ENCODE measurements around the gene MGMT.
A peak's percentile ranks its signal among the peaks of the same experiment; 100 is the strongest.

Gene MGMT

DNA sequence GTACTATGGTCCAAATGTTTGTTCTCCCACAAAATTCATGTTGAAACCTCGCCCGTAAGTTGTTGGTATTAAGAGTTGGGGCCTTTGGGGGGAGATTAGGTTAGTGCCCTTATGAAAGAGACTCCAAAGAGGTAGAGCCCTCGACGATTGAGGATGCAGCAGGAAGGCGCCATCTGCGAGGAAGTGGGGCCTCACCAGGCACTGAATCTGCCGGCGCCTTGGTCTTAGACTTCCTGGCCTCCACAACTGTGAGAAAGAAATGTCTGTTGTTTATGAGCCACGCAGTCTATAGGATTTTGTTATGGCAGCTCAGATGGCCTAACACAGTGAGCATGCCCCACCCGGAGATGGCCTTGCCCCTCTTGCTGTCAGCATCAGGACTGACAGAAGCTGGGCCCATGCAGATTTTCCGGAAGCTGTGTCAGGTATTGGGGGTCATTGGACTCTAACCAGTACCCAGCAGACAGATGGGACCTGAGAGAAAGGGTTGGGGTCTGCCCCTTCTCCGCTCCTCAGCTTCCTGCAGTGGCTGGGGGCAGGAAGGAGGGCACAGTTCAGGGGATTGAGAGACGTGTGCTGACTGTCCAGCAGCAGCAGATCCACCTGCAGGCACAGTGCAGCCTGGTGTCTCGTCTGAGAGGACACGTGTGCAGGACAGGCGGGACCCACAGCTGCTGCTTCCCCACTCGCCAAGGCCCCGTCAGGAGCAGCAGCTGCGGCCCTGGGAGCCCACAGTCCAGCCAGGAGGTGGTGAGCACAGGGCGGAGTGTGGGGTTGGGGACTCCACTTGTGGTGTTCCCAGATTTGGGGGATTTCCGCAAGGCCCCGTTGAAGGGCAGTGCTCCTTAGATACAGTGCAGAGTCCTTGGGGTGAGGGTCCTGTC is 47.8 kb downstream of the MGMT start:
- H3K27ac ChIP-seq (ENCODE audit: low read length), result peak overlapping the region; percentile 11; the same call in 1 of the 2 replicates
- H3K4me1 ChIP-seq (ENCODE audit: insufficient read depth, low read length), result peaks cover 7% of the 10 kb centered on the region; the same call in 1 of the 2 replicates
- H2AFZ ChIP-seq (ENCODE audit: low read depth, low read length), result no peak overlapping the region
- H3K9me3 ChIP-seq (ENCODE audit: insufficient read depth, low read length, severe bottlenecking), result no peaks in the 10 kb centered on the region
- no peaks in the 10 kb centered on the region for H3K36me3 ChIP-seq (ENCODE audit: insufficient read depth, low read length)
- no peak for TF ChIP-seq EZH2 (IDR thresholded peaks at IDR 0.05; ENCODE audit: borderline replicate concordance, low read depth, low read length, severe bottlenecking)
- TF ChIP-seq, protein P1, sequence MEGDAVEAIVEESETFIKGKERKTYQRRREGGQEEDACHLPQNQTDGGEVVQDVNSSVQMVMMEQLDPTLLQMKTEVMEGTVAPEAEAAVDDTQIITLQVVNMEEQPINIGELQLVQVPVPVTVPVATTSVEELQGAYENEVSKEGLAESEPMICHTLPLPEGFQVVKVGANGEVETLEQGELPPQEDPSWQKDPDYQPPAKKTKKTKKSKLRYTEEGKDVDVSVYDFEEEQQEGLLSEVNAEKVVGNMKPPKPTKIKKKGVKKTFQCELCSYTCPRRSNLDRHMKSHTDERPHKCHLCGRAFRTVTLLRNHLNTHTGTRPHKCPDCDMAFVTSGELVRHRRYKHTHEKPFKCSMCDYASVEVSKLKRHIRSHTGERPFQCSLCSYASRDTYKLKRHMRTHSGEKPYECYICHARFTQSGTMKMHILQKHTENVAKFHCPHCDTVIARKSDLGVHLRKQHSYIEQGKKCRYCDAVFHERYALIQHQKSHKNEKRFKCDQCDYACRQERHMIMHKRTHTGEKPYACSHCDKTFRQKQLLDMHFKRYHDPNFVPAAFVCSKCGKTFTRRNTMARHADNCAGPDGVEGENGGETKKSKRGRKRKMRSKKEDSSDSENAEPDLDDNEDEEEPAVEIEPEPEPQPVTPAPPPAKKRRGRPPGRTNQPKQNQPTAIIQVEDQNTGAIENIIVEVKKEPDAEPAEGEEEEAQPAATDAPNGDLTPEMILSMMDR (IDR thresholded peaks at IDR 0.05; ENCODE audit: borderline replicate concordance, extremely low read depth, low read length, poor library complexity, severe bottlenecking), result no peak
- no peak overlapping the region for H3K9ac ChIP-seq (ENCODE audit: low read depth, low read length)
- ATAC-seq (ENCODE audit: insufficient read depth, low read depth) (peak; percentile 56; the same call in 2 of the 3 replicates), DNase-seq (peak; percentile 33)
- H3K27me3 ChIP-seq (ENCODE audit: insufficient read depth, low read length, poor library complexity), result no peaks in the 10 kb centered on the region
- peaks cover 40% of the 10 kb centered on the region for H3K79me2 ChIP-seq (ENCODE audit: insufficient read depth, low read length)
- H4K20me1 ChIP-seq (ENCODE audit: insufficient read depth, low read length), result no peaks in the 10 kb centered on the region; the same call in 1 of the 2 replicates
- H3K4me3 ChIP-seq (ENCODE audit: low read depth in 1 of 2, low read length in 2 of 2), result no peak overlapping the region
- H3K4me2 ChIP-seq (ENCODE audit: insufficient read depth, low read length), result no peak overlapping the region

- no peak overlapping the region for H3K4me2 ChIP-seq (ENCODE audit: insufficient read depth, low read length)
- H3K4me3 ChIP-seq (ENCODE audit: low read depth in 1 of 2, low read length in 2 of 2), result no peak overlapping the region
- H3K27ac ChIP-seq (ENCODE audit: low read length), result no peak overlapping the region
- ATAC-seq (ENCODE audit: insufficient read depth, low read depth) (no peak), DNase-seq (no peak)
- H2AFZ ChIP-seq (ENCODE audit: low read depth, low read length), result no peak overlapping the region
- TF ChIP-seq, protein P1 (IDR thresholded peaks at IDR 0.05; ENCODE audit: borderline replicate concordance, extremely low read depth, low read length, poor library complexity, severe bottlenecking), result no peak
- no peak for TF ChIP-seq EZH2 (IDR thresholded peaks at IDR 0.05; ENCODE audit: borderline replicate concordance, low read depth, low read length, severe bottlenecking)
- H3K9ac ChIP-seq (ENCODE audit: low read depth, low read length), result no peak overlapping the region
- H4K20me1 ChIP-seq (ENCODE audit: insufficient read depth, low read length), result peaks cover 12% of the 10 kb centered on the region
- H3K27me3 ChIP-seq (ENCODE audit: insufficient read depth, low read length, poor library complexity), result no peaks in the 10 kb centered on the region
- H3K9me3 ChIP-seq (ENCODE audit: insufficient read depth, low read length, severe bottlenecking), result no peaks in the 10 kb centered on the region
- H3K36me3 ChIP-seq (ENCODE audit: insufficient read depth, low read length), result no peaks in the 10 kb centered on the region
- H3K79me2 ChIP-seq (ENCODE audit: insufficient read depth, low read length), result peaks cover 46% of the 10 kb centered on the region
- H3K4me1 ChIP-seq (ENCODE audit: insufficient read depth, low read length), result peaks cover 7% of the 10 kb centered on the region
Observed at GRCh38 chr10:129516846-129517679, 50.0 kb downstream of the MGMT start.

GRCh38 chr10:129517680-129518057 is 50.6 kb downstream of the MGMT start:
- H3K9ac ChIP-seq (ENCODE audit: low read depth, low read length), result no peak overlapping the region
- H3K4me2 ChIP-seq (ENCODE audit: insufficient read depth, low read length), result no peak overlapping the region
- H3K9me3 ChIP-seq (ENCODE audit: insufficient read depth, low read length, severe bottlenecking), result no peaks in the 10 kb centered on the region
- no peak for TF ChIP-seq EZH2 (IDR thresholded peaks at IDR 0.05; ENCODE audit: borderline replicate concordance, low read depth, low read length, severe bottlenecking)
- TF ChIP-seq, protein P1 (IDR thresholded peaks at IDR 0.05; ENCODE audit: borderline replicate concordance, extremely low read depth, low read length, poor library complexity, severe bottlenecking), result no peak
- H2AFZ ChIP-seq (ENCODE audit: low read depth, low read length), result no peak overlapping the region
- no peak overlapping the region for H3K27ac ChIP-seq (ENCODE audit: low read length)
- H4K20me1 ChIP-seq (ENCODE audit: insufficient read depth, low read length), result peaks cover 18% of the 10 kb centered on the region
- peaks cover 48% of the 10 kb centered on the region for H3K79me2 ChIP-seq (ENCODE audit: insufficient read depth, low read length)
- H3K27me3 ChIP-seq (ENCODE audit: insufficient read depth, low read length, poor library complexity), result no peaks in the 10 kb centered on the region
- peak; percentile 45; the same call in 1 of the 3 replicates for ATAC-seq (ENCODE audit: insufficient read depth, low read depth)
- peaks cover 7% of the 10 kb centered on the region for H3K4me1 ChIP-seq (ENCODE audit: insufficient read depth, low read length)
- H3K4me3 ChIP-seq (ENCODE audit: low read depth in 1 of 2, low read length in 2 of 2), result no peak overlapping the region
- no peaks in the 10 kb centered on the region for H3K36me3 ChIP-seq (ENCODE audit: insufficient read depth, low read length)
- DNase-seq, result no peak
